HG03439 (cell line): ENCODE data around the gene PACSIN1.

Experiments
- ATAC-seq: cut with Tn5 transposase; IDR thresholded peaks from one replicate; pipeline ENCODE4 v1.9.1; 2021; ENCODE audit warnings: mild to moderate bottlenecking, moderate library complexity; ENCODE audit not compliant: unreplicated experiment

The PACSIN1 gene

GRCh38 chr6:34526992-34527728 is 61.3 kb downstream of the PACSIN1 start:
- ATAC-seq, result peak; percentile 84

- ATAC-seq, result no peak
Observed at GRCh38 chr6:34527751-34528670, 62.1 kb downstream of the PACSIN1 start.

- ATAC-seq, result no peak
Observed at GRCh38 chr6:34528996-34529664, 63.3 kb downstream of the PACSIN1 start.

GRCh38 chr6:34529665-34530327 is 63.9 kb downstream of the PACSIN1 start:
- ATAC-seq, result no peak

GRCh38 chr6:34530753-34531365 is 65.0 kb downstream of the PACSIN1 start:
- no peak for ATAC-seq

GRCh38 chr6:34531580-34532201 is 65.8 kb downstream of the PACSIN1 start:
- no peak for ATAC-seq

GRCh38 chr6:34532230-34532629 is 66.4 kb downstream of the PACSIN1 start:
- ATAC-seq, result no peak

- no peak for ATAC-seq
Observed at GRCh38 chr6:34534146-34534545, 68.3 kb downstream of the PACSIN1 start.

GRCh38 chr6:34534656-34535055 is 68.8 kb downstream of the PACSIN1 start:
- no peak for ATAC-seq

GRCh38 chr6:34535199-34535598 is 69.3 kb downstream of the PACSIN1 start:
- no peak for ATAC-seq

GRCh38 chr6:34535646-34536045 is 69.8 kb downstream of the PACSIN1 start:
- ATAC-seq, result no peak

- no peak for ATAC-seq
Observed at GRCh38 chr6:34536251-34536958, 70.5 kb downstream of the PACSIN1 start.

- ATAC-seq, result no peak
Observed at GRCh38 chr6:34536959-34537848, 71.3 kb downstream of the PACSIN1 start.

- ATAC-seq, result no peak
Observed at GRCh38 chr6:34537922-34538550, 72.2 kb downstream of the PACSIN1 start.

- no peak for ATAC-seq
Observed at GRCh38 chr6:34538581-34538980, 72.7 kb downstream of the PACSIN1 start.

- ATAC-seq, result no peak
Observed at GRCh38 chr6:34539181-34539580, 73.3 kb downstream of the PACSIN1 start.

- ATAC-seq, result no peak
Observed at GRCh38 chr6:34540222-34540621, 74.3 kb downstream of the PACSIN1 start.

- no peak for ATAC-seq
Observed at GRCh38 chr6:34540841-34541240, 75.0 kb downstream of the PACSIN1 start.
